Activated T-helper 2 cell treated with anti-CD3 and anti-CD28 coated beads, Interferon-gamma antibody, Interleukin-2, Interleukin-4, amounts not matched to agents 10 μg/mL and 5 μg/mL and 100 μg/mL, durations not matched to agents 14 hours and 24 hours and 36 hours (primary cell): ENCODE data around the gene CARD19. TPM values are rescaled to one million over a fixed set of nuclear protein-coding genes. Genes with fewer than 3 reads are reported as not detected.

ENCODE experiments used
- total RNA-seq: library from RNA; stranded (reverse); gene quantifications from 2 replicates; pipeline ENCODE4 v1.2.3, GENCODE V29; 2022

CARD19 gene
- total RNA-seq, 1 donor from 2014 or later, result 52.6 TPM

Other genes starting within 250 kb of the CARD19 start
- gene ZNF484, start 218.2 kb upstream of the CARD19 start, total RNA-seq, result 7.5 and 8.0 TPM in 2 replicates
- 41.4 and 42.9 TPM in 2 replicates for gene FGD3, start 148.7 kb upstream of the CARD19 start, total RNA-seq
- gene SUSD3, start 37.5 kb upstream of the CARD19 start, total RNA-seq, result 29.7 and 36.4 TPM in 2 replicates
- 113 and 114 TPM in 2 replicates for gene NINJ1, start 38.0 kb downstream of the CARD19 start, total RNA-seq
- gene WNK2, start 87.9 kb downstream of the CARD19 start, total RNA-seq, result 1.2 and 1.6 TPM in 2 replicates